Activated T-cell treated with anti-CD3 and anti-CD28 coated beads, Interleukin-2, amount 50 U/mL, for 72 hours (primary cell): ENCODE data around the gene OR52K1. TPM values are rescaled to one million over a fixed set of nuclear protein-coding genes. Genes with fewer than 3 reads are reported as not detected.

Source experiments
- total RNA-seq, 2 donors: library from RNA; stranded (reverse); gene quantifications; one replicate each; pipeline ENCODE4 v1.2.3, GENCODE V29; 2022

Gene OR52K1
- total RNA-seq, 2 donors from 2014 or later: not detected

Other genes starting within 250 kb of the OR52K1 start
- not detected for gene OR52B4, start 114.3 kb upstream of the OR52K1 start, total RNA-seq
- 10 to 100 TPM; 26.5 to 35.3 TPM for gene TRIM21, start 88.9 kb upstream of the OR52K1 start, total RNA-seq
- not detected for gene OR52K2, start 33.4 kb upstream of the OR52K1 start, total RNA-seq
- not detected for gene OR52M1, start 62.5 kb downstream of the OR52K1 start, total RNA-seq
- not detected for gene OR52I2, start 99.1 kb downstream of the OR52K1 start, total RNA-seq
- gene OR52I1, start 111.4 kb downstream of the OR52K1 start, total RNA-seq: not detected
- gene TRIM68, start 125.6 kb downstream of the OR52K1 start, total RNA-seq: 10 to 100 TPM; 17.1 to 22.3 TPM
- gene OR51D1, start 154.8 kb downstream of the OR52K1 start, total RNA-seq: not detected
- gene OR51E1, start 161.3 kb downstream of the OR52K1 start, total RNA-seq: not detected
- not detected for gene OR51E2, start 215.2 kb downstream of the OR52K1 start, total RNA-seq
- not detected for gene MMP26, start 222.1 kb downstream of the OR52K1 start, total RNA-seq